SK-N-SH (cell line): ENCODE measurements around the gene PLAC1. TPM values are rescaled to one million over a fixed set of nuclear protein-coding genes. Genes with fewer than 3 reads are reported as not detected.
A peak's percentile ranks its signal among the peaks of the same experiment; 100 is the strongest.

Experiments
- CTCF ChIP-seq: fragments of 200-600 bp; sonication (generic); IDR thresholded peaks from 2 replicates; pipeline ENCODE4 v1.6.1; 2017; ENCODE audit warnings: antibody characterized with exemption, mild to moderate bottlenecking, moderate library complexity
- EP300 ChIP-seq, 2 experiments: IDR thresholded peaks; 2 replicates each; pipeline versions ENCODE4 v1.4.0 to v1.6.1; 2012; ENCODE audit warnings: borderline replicate concordance in 1 of 2, low read depth in 1 of 2, low read length in 1 of 2
- FOSL2 ChIP-seq: IDR thresholded peaks from 2 replicates; pipeline ENCODE4 v1.4.0; 2012; ENCODE audit warnings: low read depth, mild to moderate bottlenecking, moderate library complexity, borderline replicate concordance
- FOXM1 ChIP-seq: IDR thresholded peaks from 2 replicates; pipeline ENCODE4 v1.4.0; 2012; ENCODE audit warnings: low read depth, mild to moderate bottlenecking
- GABPA ChIP-seq: IDR thresholded peaks from 2 replicates; pipeline ENCODE4 v1.4.0; 2012; ENCODE audit warnings: low read depth, mild to moderate bottlenecking
- IRF3 ChIP-seq: fragments of 150-350 bp; IDR thresholded peaks from 2 replicates; pipeline ENCODE4 v1.6.1; 2016; ENCODE audit warnings: mild to moderate bottlenecking, low read depth, low read length
- JUND ChIP-seq: IDR thresholded peaks from 2 replicates; pipeline ENCODE4 v1.4.0; 2012
- POLR2AphosphoS5 ChIP-seq: IDR thresholded peaks from 2 replicates; pipeline ENCODE4 v1.6.1; 2012; ENCODE audit warnings: low read depth, low read length
- REST ChIP-seq: IDR thresholded peaks from 2 replicates; pipeline ENCODE4 v1.6.1; 2012; ENCODE audit warnings: mild to moderate bottlenecking, low read depth, low read length, moderate library complexity
- RFX5 ChIP-seq: IDR thresholded peaks from 2 replicates; pipeline ENCODE4 v1.6.1; 2012; ENCODE audit warnings: mild to moderate bottlenecking, improper control_type of control experiment, low read length
- SIN3A ChIP-seq: IDR thresholded peaks from 2 replicates; pipeline ENCODE4 v1.6.1; 2012; ENCODE audit warnings: low read depth, mild to moderate bottlenecking, low read length, moderate library complexity, borderline replicate concordance
- TCF12 ChIP-seq: IDR thresholded peaks from 2 replicates; pipeline ENCODE4 v1.4.0; 2012
- YY1 ChIP-seq: IDR thresholded peaks from 2 replicates; pipeline ENCODE4 v1.4.0; 2012; ENCODE audit warnings: low read depth, mild to moderate bottlenecking
- ZBTB33 ChIP-seq: IDR thresholded peaks from 2 replicates; pipeline ENCODE4 v1.4.0; 2012; ENCODE audit warnings: low read depth, borderline replicate concordance
- polyA plus RNA-seq, 3 experiments: library from polyadenylated mRNA; depleted of rRNA; stranded (reverse); fragments of >200 nt; gene quantifications; 2 replicates each; pipeline ENCODE4 v1.2.3, GENCODE V29; 2012
- TF ChIP-seq, protein P1 (sequence below): IDR thresholded peaks from 2 replicates; pipeline ENCODE4 v1.4.0; 2012; ENCODE audit warnings: low read depth

The PLAC1 gene
- polyA plus RNA-seq, 1 of the 3 experiments (the other 2 are of a cell fraction): 50.9 TPM

DNA sequence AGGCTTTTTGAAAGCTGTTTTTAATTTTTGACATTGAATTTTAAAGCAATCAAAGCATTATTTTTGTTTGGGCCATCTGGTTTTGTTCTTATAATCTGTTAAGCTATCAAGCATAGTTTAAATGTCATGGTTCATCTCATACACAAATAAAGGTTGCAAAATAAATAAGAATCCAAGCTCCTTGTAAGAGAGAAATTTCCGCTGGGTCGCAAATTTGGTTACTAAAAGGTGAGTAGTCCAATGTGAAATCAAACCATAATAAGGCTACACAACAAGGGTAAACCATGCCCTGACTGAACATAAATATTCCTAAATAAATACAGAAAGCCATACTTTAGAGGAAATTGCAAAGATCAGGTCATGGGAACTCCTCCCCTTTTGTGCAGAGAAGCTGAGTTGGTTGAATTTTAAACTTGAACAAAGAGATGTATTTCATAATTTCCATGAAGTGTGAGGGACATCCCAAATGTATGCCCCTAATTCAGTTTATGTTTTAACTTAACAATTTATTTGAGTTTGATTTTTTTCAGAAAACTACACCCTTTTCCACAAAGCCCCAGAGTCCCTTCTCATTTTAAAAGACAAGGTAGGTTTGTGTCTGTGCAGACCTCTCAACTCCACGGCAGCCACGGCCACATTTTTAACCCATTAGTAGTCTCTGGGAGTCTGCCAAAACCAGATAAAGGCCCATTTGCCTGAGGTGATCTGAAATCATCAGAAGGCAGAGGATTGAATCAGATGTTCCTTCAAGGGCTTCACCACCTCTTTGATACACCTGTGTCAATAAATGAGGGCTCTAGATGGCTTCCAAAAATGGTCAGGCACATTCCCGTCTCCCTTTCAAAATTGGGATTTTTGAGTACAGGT is 85.2 kb downstream of the PLAC1 start (continued):
- TF ChIP-seq IRF3 (no peak), TCF12 (peak; percentile 55), EP300 (IDR thresholded peaks at IDR 0.05; ENCODE audit: borderline replicate concordance in 1 of 2, low read depth in 1 of 2, low read length in 1 of 2) (no peak), YY1 (no peak), JUND (0 out of 2 replicates have a peak, but pooled peaks have one; percentile 21), GABPA (no peak), FOSL2 (peak; percentile 39; the same call in 1 of the 2 replicates), ZBTB33 (no peak), RFX5 (no peak), SIN3A (no peak), FOXM1 (no peak), POLR2AphosphoS5 (no peak), REST (no peak), CTCF (no peak)
- TF ChIP-seq, protein P1, sequence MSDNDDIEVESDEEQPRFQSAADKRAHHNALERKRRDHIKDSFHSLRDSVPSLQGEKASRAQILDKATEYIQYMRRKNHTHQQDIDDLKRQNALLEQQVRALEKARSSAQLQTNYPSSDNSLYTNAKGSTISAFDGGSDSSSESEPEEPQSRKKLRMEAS: no peak
